ENCODE data around the gene FAM193B.

DNA sequence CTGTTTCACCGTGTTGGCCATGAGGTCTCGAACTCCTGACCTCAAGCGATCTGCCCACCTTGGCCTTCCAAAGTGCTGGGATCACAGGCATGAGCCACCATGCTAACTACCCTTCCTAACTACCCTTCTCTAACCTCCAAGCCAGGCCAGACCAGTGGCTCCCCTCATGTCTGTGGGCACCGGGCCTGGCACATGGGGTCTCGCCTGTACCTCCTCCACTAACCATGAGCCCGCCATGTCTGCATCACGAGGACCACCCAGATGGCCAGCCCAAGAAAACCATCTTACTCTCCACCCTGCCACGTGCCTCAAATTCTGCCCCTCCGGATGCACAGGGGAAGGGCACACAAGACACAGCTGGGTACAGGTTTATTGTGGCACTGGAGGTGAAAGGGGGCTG is 71.3 kb downstream of the FAM193B start:
- TF ChIP-seq JUND (IDR thresholded peaks at IDR 0.05; ENCODE audit: borderline replicate concordance, low read depth, low read length): no peak
- TF ChIP-seq JUND (tag; IDR thresholded peaks at IDR 0.05; ENCODE audit: borderline replicate concordance, low read depth, low read length): no peak
- TF ChIP-seq, protein P1, sequence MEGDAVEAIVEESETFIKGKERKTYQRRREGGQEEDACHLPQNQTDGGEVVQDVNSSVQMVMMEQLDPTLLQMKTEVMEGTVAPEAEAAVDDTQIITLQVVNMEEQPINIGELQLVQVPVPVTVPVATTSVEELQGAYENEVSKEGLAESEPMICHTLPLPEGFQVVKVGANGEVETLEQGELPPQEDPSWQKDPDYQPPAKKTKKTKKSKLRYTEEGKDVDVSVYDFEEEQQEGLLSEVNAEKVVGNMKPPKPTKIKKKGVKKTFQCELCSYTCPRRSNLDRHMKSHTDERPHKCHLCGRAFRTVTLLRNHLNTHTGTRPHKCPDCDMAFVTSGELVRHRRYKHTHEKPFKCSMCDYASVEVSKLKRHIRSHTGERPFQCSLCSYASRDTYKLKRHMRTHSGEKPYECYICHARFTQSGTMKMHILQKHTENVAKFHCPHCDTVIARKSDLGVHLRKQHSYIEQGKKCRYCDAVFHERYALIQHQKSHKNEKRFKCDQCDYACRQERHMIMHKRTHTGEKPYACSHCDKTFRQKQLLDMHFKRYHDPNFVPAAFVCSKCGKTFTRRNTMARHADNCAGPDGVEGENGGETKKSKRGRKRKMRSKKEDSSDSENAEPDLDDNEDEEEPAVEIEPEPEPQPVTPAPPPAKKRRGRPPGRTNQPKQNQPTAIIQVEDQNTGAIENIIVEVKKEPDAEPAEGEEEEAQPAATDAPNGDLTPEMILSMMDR (IDR thresholded peaks at IDR 0.05 in 2 of 3, conservative IDR thresholded peaks at IDR 0.05 in 1 of 3; ENCODE audit: insufficient read depth in 2 of 3, low read depth in 1 of 3, low read length in 3 of 3): no peak
- no peak for TF ChIP-seq TSHZ1 (CRISPR knock-in tag; IDR thresholded peaks at IDR 0.05)
- TF ChIP-seq ZBTB8A (IDR thresholded peaks at IDR 0.05; ENCODE audit: partially characterized antibody): no peak

All from K562 (cell line).